ENCODE data around the gene TRMU. TPM values are rescaled to one million over a fixed set of nuclear protein-coding genes. Genes with fewer than 3 reads are reported as not detected.

The TRMU gene
- total RNA-seq, 6 experiments from 2014 or later = 17.2 to 24.2 (median 19.9) TPM

- TF ChIP-seq POLR2A (IDR thresholded peaks at IDR 0.05) (no peak), CTCF (IDR thresholded peaks at IDR 0.05) (no peak)
- DNase-seq (no peak), ATAC-seq (no peak)
- intact Hi-C loops (cut with DNase I) = no loop called here
- WGBS (ENCODE audit: insufficient coverage, low coverage, low lambda C conversion rate, missing lambda C conversion rate) = 87% methylated on average over 6 of the region's 23 CpGs
- Histone ChIP-seq H3K27me3 (no peaks in the 10 kb centered on the region), H3K4me1 (no peaks in the 10 kb centered on the region), H3K9me3 (no peaks in the 10 kb centered on the region), H3K27ac (no peak overlapping the region), H3K36me3 (peaks cover 0 to 78% (median 44%) of the 10 kb centered on the region in 4 donors), H3K4me3 (no peak overlapping the region)
Observed at GRCh38 chr22:46290843-46291785, 44.4 kb upstream of the TRMU start.

GRCh38 chr22:46292173-46292572, 43.3 kb upstream of the TRMU start:
- Histone ChIP-seq H3K9me3 (no peaks in the 10 kb centered on the region), H3K4me3 (no peak overlapping the region), H3K4me1 (peaks cover 0 to 5% (median 2%) of the 10 kb centered on the region in 4 donors), H3K27ac (peak overlapping the region in 1 of 3 donors; percentile 29), H3K27me3 (no peaks in the 10 kb centered on the region), H3K36me3 (peaks cover 0 to 67% (median 37%) of the 10 kb centered on the region in 4 donors)
- intact Hi-C loops (cut with DNase I) = no loop called here
- TF ChIP-seq POLR2A (IDR thresholded peaks at IDR 0.05) (no peak), CTCF (IDR thresholded peaks at IDR 0.05) (no peak)
- WGBS (ENCODE audit: insufficient coverage, low coverage, low lambda C conversion rate, missing lambda C conversion rate) = 76% methylated on average over 3 of the region's 3 CpGs
- ATAC-seq (no peak), DNase-seq (no peak)

GRCh38 chr22:46292732-46293131, 42.8 kb upstream of the TRMU start:
- H3K27ac ChIP-seq = peak overlapping the region in 2 of 3 donors; percentile 28 to 37
- DNase-seq (peak in 1 of 3 donors; percentile 60), ATAC-seq (peak in 2 of 4 donors; percentile 1 to 2)
- H3K36me3 ChIP-seq = peaks cover 0 to 62% (median 34%) of the 10 kb centered on the region in 4 donors
- H3K4me3 ChIP-seq = no peak overlapping the region
- WGBS (ENCODE audit: insufficient coverage, low coverage, low lambda C conversion rate, missing lambda C conversion rate) = 46% methylated on average over 3 of the region's 14 CpGs
- H3K9me3 ChIP-seq = no peaks in the 10 kb centered on the region
- H3K27me3 ChIP-seq = no peaks in the 10 kb centered on the region
- peaks cover 0 to 10% (median 4%) of the 10 kb centered on the region in 4 donors for H3K4me1 ChIP-seq
- TF ChIP-seq POLR2A (IDR thresholded peaks at IDR 0.05) (no peak), CTCF (IDR thresholded peaks at IDR 0.05) (no peak)
- intact Hi-C loops (cut with DNase I) = no loop called here

- peak in 1 of 4 donors; percentile 14 for ATAC-seq
- DNase-seq = no peak
- TF ChIP-seq POLR2A (IDR thresholded peaks at IDR 0.05) = peak; percentile 20
- TF ChIP-seq CTCF (IDR thresholded peaks at IDR 0.05) = no peak
- H3K9me3 ChIP-seq = no peaks in the 10 kb centered on the region
- peak overlapping the region in 1 of 3 donors; percentile 28 for H3K27ac ChIP-seq
- H3K4me3 ChIP-seq = no peak overlapping the region
- peaks cover 0 to 52% (median 29%) of the 10 kb centered on the region in 4 donors for H3K36me3 ChIP-seq
- H3K4me1 ChIP-seq = peaks cover 0 to 10% (median 4%) of the 10 kb centered on the region in 4 donors
- H3K27me3 ChIP-seq = no peaks in the 10 kb centered on the region
- intact Hi-C loops (cut with DNase I) = no loop called here
- WGBS (ENCODE audit: insufficient coverage, low coverage, low lambda C conversion rate, missing lambda C conversion rate) = 61% methylated on average over 4 of the region's 11 CpGs
Observed at GRCh38 chr22:46293577-46294260, 41.8 kb upstream of the TRMU start.
